Femur (tissue), 1 donor: ENCODE results near the gene RASL10A.

ENCODE experiments used
- DNase-seq: peaks from one replicate; pipeline ENCODE4 v3.0.0-alpha.2; 2017

The RASL10A gene

GRCh38 chr22:29302681-29303465 lies 12.6 kb downstream of the RASL10A start:
- DNase-seq = peak; percentile 31

GRCh38 chr22:29302402-29302680 lies 13.2 kb downstream of the RASL10A start:
- DNase-seq = no peak

DNA sequence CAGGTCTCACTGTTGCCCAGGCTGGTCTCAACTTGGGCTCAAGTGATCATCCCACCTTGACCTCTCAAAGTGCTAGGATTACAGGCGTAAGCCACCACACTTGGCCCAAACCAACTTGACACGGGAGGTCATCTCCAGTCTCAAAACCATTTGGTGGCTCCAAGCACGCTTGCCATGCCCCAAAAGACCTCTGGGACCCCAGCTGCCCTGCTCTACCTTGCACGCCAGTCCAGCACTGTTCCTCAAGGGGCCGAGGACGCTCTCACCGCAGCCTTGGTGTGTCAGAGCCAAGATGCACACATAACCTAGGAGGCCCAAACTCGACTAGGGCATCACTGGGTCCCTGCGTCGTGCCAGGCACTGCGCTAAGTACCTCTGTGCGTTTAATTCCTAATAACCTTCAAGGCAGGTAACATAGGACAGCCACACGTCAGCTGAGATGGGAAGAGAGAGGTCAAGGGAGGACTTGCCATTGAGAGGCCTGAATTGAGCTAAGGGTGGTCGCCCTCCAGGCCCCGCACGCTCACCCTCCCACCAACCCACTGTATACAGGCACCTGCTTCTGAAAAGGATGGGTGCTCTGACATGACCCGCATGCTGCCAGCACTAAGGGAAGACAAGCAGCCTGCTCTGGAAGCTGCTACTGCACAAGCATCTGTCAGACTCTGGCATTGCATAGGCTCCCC lies 13.6 kb downstream of the RASL10A start:
- DNase-seq = no peak

GRCh38 chr22:29300807-29301601 lies 14.5 kb downstream of the RASL10A start:
- no peak for DNase-seq

DNA sequence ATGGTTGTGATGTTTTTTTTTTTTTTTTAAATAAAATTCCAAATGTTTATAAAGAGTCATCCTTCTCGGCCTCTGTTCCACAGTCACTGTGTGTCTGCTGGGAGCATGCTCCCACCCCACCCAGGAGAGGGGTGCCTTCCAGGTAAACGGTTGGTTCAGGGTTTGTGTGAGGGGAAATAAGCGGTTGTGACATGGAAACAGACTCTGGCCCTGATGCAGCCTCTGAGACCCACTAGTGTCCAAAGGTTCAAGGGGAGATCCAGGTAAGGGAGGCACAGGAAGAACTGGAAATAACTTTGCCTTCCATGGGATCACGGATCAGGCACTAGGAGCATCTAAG lies 15.1 kb downstream of the RASL10A start:
- no peak for DNase-seq

GRCh38 chr22:29299136-29299900 lies 16.2 kb downstream of the RASL10A start:
- no peak for DNase-seq

DNA sequence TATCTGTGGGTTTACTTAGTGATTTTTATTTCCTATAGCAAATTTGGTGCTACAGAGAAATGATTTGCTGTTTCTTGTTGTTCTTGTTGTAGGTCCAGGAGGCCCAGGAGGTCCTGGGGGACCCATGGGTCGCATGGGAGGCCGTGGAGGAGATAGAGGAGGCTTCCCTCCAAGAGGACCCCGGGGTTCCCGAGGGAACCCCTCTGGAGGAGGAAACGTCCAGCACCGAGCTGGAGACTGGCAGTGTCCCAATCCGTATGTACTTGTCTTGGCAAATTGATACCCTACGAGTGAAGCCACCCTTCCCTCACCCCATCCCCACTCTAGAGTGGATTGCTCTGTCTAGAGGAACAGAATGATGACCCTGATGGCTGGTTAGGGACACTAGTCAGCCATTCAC lies 16.9 kb downstream of the RASL10A start:
- DNase-seq = no peak

DNA sequence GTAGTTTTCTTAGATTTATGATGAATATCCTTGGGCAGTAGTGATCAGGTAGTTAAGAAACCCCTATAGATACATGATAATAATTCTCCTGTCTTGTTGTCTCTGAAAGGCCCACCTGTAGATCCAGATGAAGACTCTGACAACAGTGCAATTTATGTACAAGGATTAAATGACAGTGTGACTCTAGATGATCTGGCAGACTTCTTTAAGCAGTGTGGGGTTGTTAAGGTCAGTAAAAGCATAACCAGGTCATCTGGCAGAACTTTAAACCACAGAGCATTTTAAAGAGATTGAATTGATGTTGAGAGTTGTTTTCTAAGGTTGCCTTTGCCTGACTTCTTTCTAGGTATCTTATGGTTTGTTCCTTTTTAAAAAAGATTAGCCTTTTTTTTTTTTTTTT lies 23.1 kb downstream of the RASL10A start:
- no peak for DNase-seq

GRCh38 chr22:29291215-29291614 lies 24.3 kb downstream of the RASL10A start:
- DNase-seq = no peak

DNA sequence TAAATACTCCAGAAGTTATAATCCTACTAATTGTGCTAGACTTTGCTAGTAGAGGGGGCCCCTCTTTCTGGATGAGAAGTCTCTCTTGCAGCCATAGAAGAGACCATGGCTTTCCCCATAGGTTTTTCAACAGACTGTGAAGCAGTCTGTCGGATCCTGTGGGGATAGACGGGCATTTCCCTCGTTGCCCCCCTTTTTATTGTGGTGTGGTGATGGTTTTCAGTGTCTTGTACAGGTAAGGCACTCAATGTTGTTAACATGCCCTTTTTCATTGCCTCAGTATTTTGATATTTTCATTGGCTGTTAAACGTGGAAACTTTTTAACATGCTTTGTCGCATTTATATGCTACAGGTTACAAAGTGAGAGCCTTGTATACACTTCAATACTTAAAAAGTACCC lies 25.4 kb downstream of the RASL10A start:
- no peak for DNase-seq

GRCh38 chr22:29288837-29289236 lies 26.7 kb downstream of the RASL10A start:
- no peak for DNase-seq

- no peak for DNase-seq
These were observed 31.3 kb downstream of the RASL10A start for GRCh38 chr22:29284196-29284595.

GRCh38 chr22:29277927-29278326 lies 37.6 kb downstream of the RASL10A start:
- DNase-seq = no peak

DNA sequence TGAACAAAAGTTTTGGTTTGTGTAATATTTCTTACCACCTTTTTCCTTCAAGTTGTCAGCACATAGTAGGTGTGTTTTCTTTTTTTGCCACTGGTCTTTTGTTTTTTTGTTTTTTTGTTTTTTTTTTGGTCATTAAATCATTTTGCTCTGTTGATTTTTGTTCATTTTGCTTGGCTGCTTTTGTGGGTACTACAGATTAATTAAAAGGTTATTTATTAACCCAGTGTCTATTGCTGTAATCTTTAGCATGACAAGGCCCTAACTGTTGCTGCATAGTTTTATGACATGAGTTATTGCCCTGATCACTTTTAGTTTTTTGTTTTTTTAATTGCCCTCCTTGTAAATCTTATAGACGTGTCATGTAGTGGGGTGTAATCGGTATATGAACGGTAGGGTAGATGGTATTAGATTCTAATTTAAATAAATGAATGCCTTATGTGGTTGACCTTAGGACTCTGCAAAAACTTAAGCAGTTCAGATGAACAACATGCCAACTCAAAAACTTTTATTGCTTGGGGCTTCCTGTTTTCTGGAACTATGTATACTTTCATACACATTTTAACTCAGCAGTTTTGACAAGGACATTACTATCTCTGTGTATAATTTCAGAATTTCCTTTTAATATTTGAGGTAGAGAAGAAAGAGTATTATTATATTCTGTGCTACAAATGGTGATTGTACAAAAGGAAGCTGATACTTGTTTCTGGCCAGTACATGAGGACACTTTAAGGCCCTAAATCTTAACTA lies 39.5 kb downstream of the RASL10A start:
- DNase-seq = no peak

GRCh38 chr22:29275167-29275566 lies 40.3 kb downstream of the RASL10A start:
- DNase-seq = no peak

GRCh38 chr22:29272624-29273023 lies 42.9 kb downstream of the RASL10A start:
- DNase-seq = no peak

DNA sequence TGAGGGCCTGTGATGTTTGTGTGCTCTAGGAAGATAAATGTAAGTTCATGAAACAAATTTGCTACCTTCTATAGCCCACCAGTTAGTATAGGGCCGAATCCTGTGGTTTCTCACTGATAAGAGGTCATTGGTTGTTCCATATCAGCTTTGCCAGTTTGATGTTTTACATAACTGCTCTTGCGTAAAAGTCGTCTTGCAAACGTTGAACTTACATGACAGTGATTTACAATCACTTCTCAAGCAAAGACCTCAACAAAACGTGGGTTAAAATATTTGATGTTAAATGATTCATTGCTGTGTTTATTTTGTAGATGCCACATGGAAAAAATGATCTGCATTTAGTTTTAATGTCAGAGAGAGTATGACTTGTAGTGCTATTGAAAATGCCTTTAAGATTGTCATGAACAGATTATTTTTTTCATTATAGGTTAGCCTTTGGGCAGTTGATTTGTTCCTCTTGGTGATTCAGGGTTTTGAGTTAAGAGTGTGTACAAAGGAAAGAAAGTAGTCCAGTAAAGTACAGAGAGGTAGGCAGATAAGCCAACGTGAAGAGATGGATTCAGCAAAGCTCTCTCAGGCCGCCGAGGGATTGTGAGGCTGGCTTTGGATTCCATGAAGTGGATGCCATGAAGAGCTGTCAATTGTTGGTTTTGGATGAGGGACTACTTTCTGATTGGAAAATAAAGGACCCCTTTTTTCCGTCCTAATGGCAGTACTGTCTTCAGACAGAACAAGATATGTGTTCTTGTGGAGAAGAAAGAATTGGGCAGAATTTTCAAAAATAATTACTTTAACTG lies 44.8 kb downstream of the RASL10A start:
- no peak for DNase-seq

DNA sequence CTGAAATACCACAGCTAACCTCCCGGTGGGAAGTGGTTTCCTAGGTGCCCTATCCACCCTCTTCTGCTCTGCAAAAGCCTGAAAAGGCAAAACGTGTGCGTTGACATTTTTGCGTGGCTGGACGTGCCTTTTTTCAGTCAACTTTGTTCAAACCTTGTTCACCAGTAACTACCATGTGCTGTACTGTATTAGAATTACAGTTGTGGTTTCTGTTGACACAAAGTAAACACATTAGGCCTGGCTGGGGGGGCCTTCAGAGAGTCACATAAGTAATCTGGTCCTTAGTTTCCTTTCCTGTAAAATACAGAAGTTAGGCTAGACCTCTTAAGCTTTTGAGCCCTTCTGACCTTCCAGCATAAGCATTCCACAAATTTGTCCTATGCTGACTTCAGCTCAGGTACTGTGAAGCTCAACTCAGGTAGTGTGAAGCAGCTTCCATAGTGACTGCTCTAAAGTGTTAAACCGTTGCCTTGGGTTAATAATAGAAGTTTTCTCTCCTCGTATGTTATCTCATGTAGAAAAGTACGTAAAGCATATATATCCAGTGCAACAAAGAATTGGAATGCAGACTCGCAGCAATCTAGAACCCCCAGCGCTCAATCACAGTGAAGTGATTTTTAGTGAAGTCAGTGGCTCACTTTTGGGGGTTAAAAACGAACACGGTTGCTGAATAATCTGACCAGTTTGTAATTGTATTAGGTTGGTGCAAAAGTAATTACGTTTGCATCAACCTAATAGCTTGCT lies 45.6 kb downstream of the RASL10A start:
- DNase-seq = no peak

GRCh38 chr22:29269230-29269604 lies 46.3 kb downstream of the RASL10A start:
- no peak for DNase-seq

GRCh38 chr22:29268511-29269229 lies 46.8 kb downstream of the RASL10A start:
- peak; percentile 82 for DNase-seq
